HEK293 (cell line): ENCODE results near the gene FIS1.
"Not testable (repeated sequence)": the region's sequence is repeated elsewhere in the genome, so short reads cannot be mapped to it uniquely, and the experiment has no call there.

Experiments
- CTCF ChIA-PET: fragments of 350-600 bp; formaldehyde crosslinking; extraction: SDS; loops from one replicate; lab custom pipeline; 2021; ENCODE audit warnings: antibody characterized with exemption; lab: Yijun Ruan, JAX
- POLR2A ChIA-PET: fragments of 300-600 bp; formaldehyde crosslinking; extraction: SDS; loops from one replicate; lab custom pipeline; 2020; ENCODE audit warnings: antibody characterized with exemption, inconsistent platforms; lab: Yijun Ruan, JAX
- H3K27ac ChIP-seq: fragments of 200-500 bp; sonication (Bioruptor generic); 2 replicates; pipeline ENCODE4 v1.5.1; 2014; ENCODE audit warnings: low read depth, low read length, control low read depth, inconsistent platforms; ENCODE audit errors: extremely low read depth
- H3K36me3 ChIP-seq, 2 experiments: fragments of 200-500 bp in 1 of 2; sonication (Bioruptor generic) in 1 of 2; 1 replicate in 1 of 2; 2 replicates in 1 of 2; pipeline ENCODE4 v1.5.1; 2014 to 2017; ENCODE audit warnings: inconsistent platforms in 2 of 2, low read length in 2 of 2; ENCODE audit not compliant: control insufficient read depth in 2 of 2, insufficient read depth in 1 of 2
- H3K4me1 ChIP-seq: fragments of 200-500 bp; sonication (Bioruptor generic); 2 replicates; pipeline ENCODE4 v1.5.1; 2014; ENCODE audit warnings: mild to moderate bottlenecking, low read length, inconsistent platforms; ENCODE audit not compliant: control insufficient read depth, insufficient read depth
- H3K4me3 ChIP-seq: 2 replicates; pipeline ENCODE4 v1.5.1; 2011; ENCODE audit warnings: low read depth, mild to moderate bottlenecking, control low read depth, low read length, moderate library complexity
- H3K9me3 ChIP-seq: fragments of 200-500 bp; sonication (Bioruptor generic); 2 replicates; pipeline ENCODE4 v1.5.1; 2014; ENCODE audit warnings: low read depth, low read length, inconsistent platforms; ENCODE audit not compliant: control insufficient read depth, insufficient read depth
- PRDM4 ChIP-seq: fragments of 450-650 bp; formaldehyde crosslinking; IDR thresholded peaks from 2 replicates; pipeline ENCODE4 v1.5.1; 2017; ENCODE audit warnings: missing biosample characterization, missing genetic modification characterization
- ZFP37 ChIP-seq: fragments of 450-650 bp; formaldehyde crosslinking; IDR thresholded peaks from 2 replicates; pipeline ENCODE4 v1.5.1; 2016; ENCODE audit warnings: missing biosample characterization, missing genetic modification characterization
- ZFP41 ChIP-seq: fragments of 450-650 bp; formaldehyde crosslinking; IDR thresholded peaks from 2 replicates; pipeline ENCODE4 v1.5.1; 2016; ENCODE audit warnings: missing biosample characterization, missing genetic modification characterization, borderline replicate concordance
- ZNF121 ChIP-seq: fragments of 450-650 bp; formaldehyde crosslinking; IDR thresholded peaks from 2 replicates; pipeline ENCODE4 v1.5.1; 2016; ENCODE audit warnings: missing biosample characterization, missing genetic modification characterization
- ZNF157 ChIP-seq: fragments of 450-650 bp; formaldehyde crosslinking; IDR thresholded peaks from 2 replicates; pipeline ENCODE4 v1.5.1; 2016; ENCODE audit warnings: missing biosample characterization, missing genetic modification characterization
- ZNF202 ChIP-seq: fragments of 450-650 bp; formaldehyde crosslinking; IDR thresholded peaks from 2 replicates; pipeline ENCODE4 v1.5.1; 2016; ENCODE audit warnings: missing biosample characterization, missing genetic modification characterization, borderline replicate concordance
- ZNF223 ChIP-seq: fragments of 450-650 bp; formaldehyde crosslinking; IDR thresholded peaks from 2 replicates; pipeline ENCODE4 v1.5.1; 2016; ENCODE audit warnings: missing biosample characterization, missing genetic modification characterization
- ZNF366 ChIP-seq: fragments of 450-650 bp; formaldehyde crosslinking; conservative IDR thresholded peaks from 2 replicates; pipeline ENCODE4 v1.5.1; 2016; ENCODE audit warnings: missing biosample characterization, missing genetic modification characterization
- ZNF394 ChIP-seq: fragments of 450-650 bp; formaldehyde crosslinking; IDR thresholded peaks from 2 replicates; pipeline ENCODE4 v1.5.1; 2016; ENCODE audit warnings: missing biosample characterization, missing genetic modification characterization, mild to moderate bottlenecking, moderate library complexity, borderline replicate concordance
- ZNF521 ChIP-seq: fragments of 450-650 bp; formaldehyde crosslinking; IDR thresholded peaks from 2 replicates; pipeline ENCODE4 v1.5.1; 2017; ENCODE audit warnings: missing biosample characterization, mild to moderate bottlenecking, missing genetic modification characterization
- ZNF785 ChIP-seq: fragments of 450-650 bp; formaldehyde crosslinking; IDR thresholded peaks from 2 replicates; pipeline ENCODE4 v1.5.1; 2016; ENCODE audit warnings: missing biosample characterization, missing genetic modification characterization
- ZSCAN30 ChIP-seq: fragments of 450-650 bp; IDR thresholded peaks from 2 replicates; pipeline ENCODE4 v1.5.1; 2018; ENCODE audit warnings: missing biosample characterization, mild to moderate bottlenecking, missing genetic modification characterization, moderate library complexity
- TF ChIP-seq, protein P1 (sequence below): fragments of 450-650 bp; formaldehyde crosslinking; IDR thresholded peaks from 2 replicates; pipeline ENCODE4 v1.5.1; 2016; ENCODE audit warnings: missing biosample characterization, missing genetic modification characterization
- TF ChIP-seq, protein P2 (sequence below): fragments of 450-650 bp; formaldehyde crosslinking; IDR thresholded peaks from 2 replicates; pipeline ENCODE4 v1.5.1; 2016; ENCODE audit warnings: missing biosample characterization, missing genetic modification characterization

Gene FIS1

GRCh38 chr7:101285171-101285570, 40.3 kb upstream of the FIS1 start:
- H3K36me3 ChIP-seq, result no peaks in the 10 kb centered on the region
- CTCF ChIA-PET, result interaction anchor here (1.4 to 6.2 kb wide), 3 partner anchors 10 to 143 kb away, joined by 7 to 106 read pairs (median 33); partner anchors contain the start of gene FIS1
- no peak overlapping the region for H3K4me3 ChIP-seq
- H3K9me3 ChIP-seq, result no peaks in the 10 kb centered on the region
- POLR2A ChIA-PET, result no interaction called here
- no peak overlapping the region for H3K27ac ChIP-seq
- TF ChIP-seq ZNF521 (tag by site-specific recombination) (no peak), ZNF366 (tag by site-specific recombination) (peak; percentile 35; the same call in 1 of the 2 replicates), ZNF394 (tag by site-specific recombination) (no peak)
- TF ChIP-seq, protein P1, sequence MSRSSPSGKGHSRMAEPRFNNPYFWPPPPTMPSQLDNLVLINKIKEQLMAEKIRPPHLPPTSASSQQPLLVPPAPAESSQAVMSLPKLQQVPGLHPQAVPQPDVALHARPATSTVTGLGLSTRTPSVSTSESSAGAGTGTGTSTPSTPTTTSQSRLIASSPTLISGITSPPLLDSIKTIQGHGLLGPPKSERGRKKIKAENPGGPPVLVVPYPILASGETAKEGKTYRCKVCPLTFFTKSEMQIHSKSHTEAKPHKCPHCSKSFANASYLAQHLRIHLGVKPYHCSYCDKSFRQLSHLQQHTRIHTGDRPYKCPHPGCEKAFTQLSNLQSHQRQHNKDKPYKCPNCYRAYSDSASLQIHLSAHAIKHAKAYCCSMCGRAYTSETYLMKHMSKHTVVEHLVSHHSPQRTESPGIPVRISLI (tag by site-specific recombination), result 0 out of 2 replicates have a peak, but pooled peaks have one; percentile 37
- H3K4me1 ChIP-seq, result no peaks in the 10 kb centered on the region

GRCh38 chr7:101280912-101281311, 36.0 kb upstream of the FIS1 start:
- POLR2A ChIA-PET, H3K36me3 ChIP-seq, H3K4me1 ChIP-seq, H3K27ac ChIP-seq, H3K9me3 ChIP-seq, H3K4me3 ChIP-seq: not testable (repeated sequence)
- CTCF ChIA-PET, result interaction anchor here (0.5 to 6.2 kb wide), 8 partner anchors 8 to 482 kb away, joined by 3 to 106 read pairs (median 8); no protein-coding TSS in a partner anchor
- 0 out of 2 replicates have a peak, but pooled peaks have one; percentile 39 for TF ChIP-seq ZNF121

DNA sequence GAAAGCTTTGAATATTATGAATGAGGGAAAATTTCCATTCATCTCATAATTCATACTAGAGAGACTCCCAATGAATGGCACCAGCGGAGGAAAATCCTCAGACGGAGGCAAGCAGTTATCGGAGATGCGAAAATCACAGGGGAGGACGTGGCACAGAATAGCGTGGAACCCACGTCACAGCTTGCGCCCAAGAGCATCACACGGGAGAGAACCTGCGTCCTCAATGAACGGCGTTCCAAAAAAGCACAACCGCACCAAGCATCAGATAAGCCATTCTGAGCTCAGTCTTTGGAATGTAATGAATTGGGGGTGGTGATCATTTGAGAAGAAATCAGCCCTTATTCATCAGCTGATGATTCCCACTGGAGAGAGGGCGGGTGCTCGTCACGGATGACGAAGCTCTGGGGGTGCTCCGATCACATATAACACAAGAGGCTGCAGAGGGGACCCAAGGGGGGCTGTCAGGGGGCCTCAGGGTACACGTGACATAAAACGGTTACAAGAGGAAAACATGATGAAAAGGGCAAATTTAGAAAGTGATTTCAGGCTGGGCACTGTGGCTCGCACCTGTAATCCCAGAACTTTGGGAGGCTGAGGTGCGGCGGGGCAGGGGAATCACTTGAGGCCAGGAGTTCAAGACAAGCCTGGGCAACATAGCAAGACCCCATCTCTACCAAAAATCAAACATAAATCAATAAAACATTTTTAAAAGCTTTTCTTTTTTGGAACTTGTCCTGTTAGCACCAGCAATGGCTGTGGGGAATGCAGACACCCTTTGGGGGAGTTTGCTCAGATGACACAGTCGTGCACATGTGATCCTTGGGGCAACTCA, 33.8 kb upstream of the FIS1 start:
- no peaks in the 10 kb centered on the region for H3K4me1 ChIP-seq
- peak; percentile 68; the same call in 1 of the 2 replicates for TF ChIP-seq ZNF121
- no peak for TF ChIP-seq ZNF785 (tag by site-specific recombination)
- TF ChIP-seq, protein P2, sequence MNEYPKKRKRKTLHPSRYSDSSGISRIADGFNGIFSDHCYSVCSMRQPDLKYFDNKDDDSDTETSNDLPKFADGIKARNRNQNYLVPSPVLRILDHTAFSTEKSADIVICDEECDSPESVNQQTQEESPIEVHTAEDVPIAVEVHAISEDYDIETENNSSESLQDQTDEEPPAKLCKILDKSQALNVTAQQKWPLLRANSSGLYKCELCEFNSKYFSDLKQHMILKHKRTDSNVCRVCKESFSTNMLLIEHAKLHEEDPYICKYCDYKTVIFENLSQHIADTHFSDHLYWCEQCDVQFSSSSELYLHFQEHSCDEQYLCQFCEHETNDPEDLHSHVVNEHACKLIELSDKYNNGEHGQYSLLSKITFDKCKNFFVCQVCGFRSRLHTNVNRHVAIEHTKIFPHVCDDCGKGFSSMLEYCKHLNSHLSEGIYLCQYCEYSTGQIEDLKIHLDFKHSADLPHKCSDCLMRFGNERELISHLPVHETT (tag by site-specific recombination), result no peak
- no peaks in the 10 kb centered on the region for H3K9me3 ChIP-seq
- H3K36me3 ChIP-seq, result no peaks in the 10 kb centered on the region
- no peak overlapping the region for H3K4me3 ChIP-seq
- POLR2A ChIA-PET, result no interaction called here
- CTCF ChIA-PET, result interaction anchor here (0.6 to 1.4 kb wide), 3 partner anchors 35 to 161 kb away, joined by 3 to 5 read pairs (median 3); no protein-coding TSS in a partner anchor
- no peak overlapping the region for H3K27ac ChIP-seq

DNA sequence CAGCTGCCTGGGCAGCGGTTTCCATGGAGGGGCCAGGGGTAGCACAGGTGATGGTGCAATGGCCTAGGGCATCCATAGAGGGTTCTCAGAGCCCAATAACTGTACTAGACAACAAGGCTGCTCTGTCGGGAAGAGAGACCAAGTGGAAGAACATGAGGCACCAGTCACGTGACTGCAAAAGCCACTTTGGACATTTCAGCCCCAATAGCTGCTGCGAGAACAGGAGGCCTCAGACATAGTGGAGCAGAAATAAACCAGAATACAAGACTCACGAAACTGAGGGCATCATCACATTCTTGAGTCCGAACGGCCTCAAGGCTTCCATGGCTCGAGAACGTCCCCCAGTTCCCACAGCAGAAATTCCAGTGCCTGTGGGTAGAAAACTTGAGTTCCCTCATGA, 32.3 kb upstream of the FIS1 start:
- Histone ChIP-seq H3K27ac (no peak overlapping the region), H3K9me3 (no peaks in the 10 kb centered on the region), H3K4me1 (no peaks in the 10 kb centered on the region), H3K4me3 (no peak overlapping the region), H3K36me3 (no peaks in the 10 kb centered on the region)
- ChIA-PET CTCF (interaction anchor here (0.6 to 0.7 kb wide), 2 partner anchors 123 to 569 kb away, joined by 3 read pairs; partner anchors contain the start of gene AP1S1), POLR2A (no interaction called here)
- TF ChIP-seq ZNF223 (no peak), ZNF366 (tag by site-specific recombination) (no peak), ZNF157 (tag by site-specific recombination) (no peak)

GRCh38 chr7:101273206-101273605, 28.3 kb upstream of the FIS1 start:
- POLR2A ChIA-PET, result no interaction called here
- CTCF ChIA-PET, result interaction anchor here (0.5 to 2.5 kb wide), 5 partner anchors 8 to 129 kb away, joined by 3 to 15 read pairs (median 4); partner anchors contain the start of gene MOGAT3
- Histone ChIP-seq H3K27ac (no peak overlapping the region), H3K4me1 (no peaks in the 10 kb centered on the region), H3K9me3 (no peaks in the 10 kb centered on the region), H3K4me3 (no peak overlapping the region), H3K36me3 (no peaks in the 10 kb centered on the region)
- TF ChIP-seq ZFP41 (tag by site-specific recombination) (no peak), ZSCAN30 (tag by site-specific recombination) (no peak), PRDM4 (tag by site-specific recombination) (no peak), ZNF202 (tag by site-specific recombination) (no peak), ZFP37 (no peak)
